ENCODE results near the gene TCF15.

The TCF15 gene

GRCh38 chr20:607476-607875 is 2.6 kb downstream of the TCF15 start:
- in situ Hi-C loops (cut with MboI; ENCODE audit: low sequenced_read_pairs, unreplicated experiment) = no loop called here

GRCh38 chr20:605237-605636 is 4.9 kb downstream of the TCF15 start:
- DNase-seq (ENCODE audit: low spot score) = no peak
- TF ChIP-seq CTCF (IDR thresholded peaks at IDR 0.05; ENCODE audit: borderline replicate concordance, control extremely low read depth, extremely low read depth, insufficient read depth, missing control alignments) = no peak
- in situ Hi-C loops (cut with MboI; ENCODE audit: low sequenced_read_pairs, unreplicated experiment) = no loop called here

More at GRCh38 chr20:607476-607875, 2.6 kb downstream of the TCF15 start:
- TF ChIP-seq CTCF (IDR thresholded peaks at IDR 0.05; ENCODE audit: borderline replicate concordance, control extremely low read depth, extremely low read depth, insufficient read depth, missing control alignments) = no peak
- no peak for DNase-seq (ENCODE audit: low spot score)

GRCh38 chr20:603116-603640 is 6.9 kb downstream of the TCF15 start:
- in situ Hi-C loops (cut with MboI; ENCODE audit: low sequenced_read_pairs, unreplicated experiment) = no loop called here
- DNase-seq (ENCODE audit: low spot score) = no peak
- no peak for TF ChIP-seq CTCF (IDR thresholded peaks at IDR 0.05; ENCODE audit: borderline replicate concordance, control extremely low read depth, extremely low read depth, insufficient read depth, missing control alignments)

GRCh38 chr20:602111-602970 is 7.8 kb downstream of the TCF15 start:
- in situ Hi-C loops (cut with MboI; ENCODE audit: low sequenced_read_pairs, unreplicated experiment) = no loop called here
- no peak for DNase-seq (ENCODE audit: low spot score)

GRCh38 chr20:600736-601135 is 9.4 kb downstream of the TCF15 start:
- in situ Hi-C loops (cut with MboI; ENCODE audit: low sequenced_read_pairs, unreplicated experiment) = no loop called here
- no peak for TF ChIP-seq CTCF (IDR thresholded peaks at IDR 0.05; ENCODE audit: borderline replicate concordance, control extremely low read depth, extremely low read depth, insufficient read depth, missing control alignments)
- no peak for DNase-seq (ENCODE audit: low spot score)

More at GRCh38 chr20:602111-602970, 7.8 kb downstream of the TCF15 start:
- TF ChIP-seq CTCF (IDR thresholded peaks at IDR 0.05; ENCODE audit: borderline replicate concordance, control extremely low read depth, extremely low read depth, insufficient read depth, missing control alignments) = no peak

- DNase-seq (ENCODE audit: low spot score) = no peak
- in situ Hi-C loops (cut with MboI; ENCODE audit: low sequenced_read_pairs, unreplicated experiment) = no loop called here
- no peak for TF ChIP-seq CTCF (IDR thresholded peaks at IDR 0.05; ENCODE audit: borderline replicate concordance, control extremely low read depth, extremely low read depth, insufficient read depth, missing control alignments)
Measured at GRCh38 chr20:600141-600540, 10.0 kb downstream of the TCF15 start.
